K562 (cell line): ENCODE measurements around the gene GAS1. TPM values are rescaled to one million over a fixed set of nuclear protein-coding genes. Genes with fewer than 3 reads are reported as not detected.
A peak's percentile ranks its signal among the peaks of the same experiment; 100 is the strongest.

Experiments
- ATAC-seq: fragments of 200-7000 bp; cut with Tn5 transposase; 3 replicates; pipeline ENCODE4 v1.9.1; 2020; ENCODE audit warnings: moderate library complexity
- BruUV-seq: library from RNA; stranded (reverse); fragments of 400-500 nt; replicated peaks from 2 replicates; lab custom pipeline; 2021; lab: Mats Ljungman, UMichigan
- CTCF ChIA-PET: fragments of 300-600 bp; formaldehyde crosslinking; extraction: SDS; loops from one replicate; lab custom pipeline; 2021; ENCODE audit warnings: low intra/inter-chr PET ratio; lab: Yijun Ruan, JAX
- POLR2A ChIA-PET: fragments of 300-600, 350-650 bp; sonication (Branson Sonifier 250); formaldehyde crosslinking; extraction: SDS; loops from one replicate; lab custom pipeline; 2021; ENCODE audit warnings: antibody characterized with exemption, inconsistent platforms; lab: Yijun Ruan, JAX
- DNase-seq, 4 experiments: peaks; one replicate each; pipeline versions ENCODE4 v3.0.0 to v3.0.0-alpha.2; 2011 to 2018; ENCODE audit warnings: low spot score in 3 of 4, mixed read lengths in 3 of 4; ENCODE audit errors: extremely low read depth in 1 of 4
- FAIRE-seq: peaks from 2 replicates; lab custom pipeline; 2011; peaks lifted over from hg19 to GRCh38; lab: Jason Lieb, UNC
- H2AFZ ChIP-seq: 2 replicates; pipeline ENCODE4 v1.6.0; 2011; ENCODE audit warnings: low read depth, low read length, control low read depth, inconsistent platforms
- H3K27ac ChIP-seq: fragments of 200-600 bp; 3 replicates; pipeline ENCODE4 v1.8.0; 2011; ENCODE audit warnings: low read depth, mild to moderate bottlenecking, control low read depth, inconsistent platforms, low read length, moderate library complexity, mixed read lengths; ENCODE audit errors: extremely low read depth
- H3K27me3 ChIP-seq, 2 experiments: fragments of 300-600 bp in 1 of 2; 2 replicates in 1 of 2; 3 replicates in 1 of 2; pipeline versions ENCODE4 v1.6.0 to v1.8.0; 2011; ENCODE audit warnings: inconsistent platforms in 2 of 2, low read length in 2 of 2, mild to moderate bottlenecking in 1 of 2, mixed read lengths in 1 of 2, moderate library complexity in 1 of 2; ENCODE audit not compliant: control insufficient read depth in 2 of 2, insufficient read depth in 2 of 2
- H3K36me3 ChIP-seq: fragments of 300-600 bp; 3 replicates; pipeline ENCODE4 v1.8.0; 2011; ENCODE audit warnings: mild to moderate bottlenecking, low read length, inconsistent platforms; ENCODE audit not compliant: control insufficient read depth, insufficient read depth
- H3K4me1 ChIP-seq, 2 experiments: fragments of 200-600 bp in 1 of 2; replicated peaks in 1 of 2; 2 replicates in 1 of 2; 3 replicates in 1 of 2; pipeline versions ENCODE4 v1.5.1 to v1.8.0; 2011; ENCODE audit warnings: inconsistent platforms in 2 of 2, low read length in 2 of 2, mild to moderate bottlenecking in 1 of 2, mixed read lengths in 1 of 2, moderate library complexity in 1 of 2; ENCODE audit not compliant: control insufficient read depth in 2 of 2, insufficient read depth in 2 of 2
- H3K4me2 ChIP-seq: 2 replicates; pipeline ENCODE4 v1.6.1; 2011; ENCODE audit warnings: low read length, control low read depth, inconsistent platforms, mixed read lengths; ENCODE audit not compliant: insufficient read depth
- H3K4me3 ChIP-seq: fragments of 200-600 bp; sonication (generic), shearing (Covaris generic); 2 replicates; pipeline ENCODE4 v1.5.1; 2016; ENCODE audit warnings: control low read depth, inconsistent platforms
- H3K79me2 ChIP-seq: fragments of 200-600 bp; 3 replicates; pipeline ENCODE4 v1.8.0; 2011; ENCODE audit warnings: low read length, inconsistent platforms; ENCODE audit not compliant: control insufficient read depth, insufficient read depth
- H3K9ac ChIP-seq, 2 experiments: 2 replicates each; pipeline versions ENCODE4 v1.6.0 to v1.6.1; 2011; ENCODE audit warnings: low read depth in 2 of 2, low read length in 2 of 2, control low read depth in 1 of 2, inconsistent platforms in 1 of 2, mild to moderate bottlenecking in 1 of 2, mixed read lengths in 1 of 2; ENCODE audit not compliant: insufficient read depth in 1 of 2
- H3K9me1 ChIP-seq: one replicate; pipeline ENCODE4 v1.6.0; 2011; ENCODE audit warnings: inconsistent platforms, mild to moderate bottlenecking, low read length, moderate library complexity; ENCODE audit not compliant: control insufficient read depth, insufficient read depth
- H3K9me3 ChIP-seq: replicated peaks from 2 replicates; pipeline ENCODE4 v1.5.1; 2011; ENCODE audit warnings: low read depth, low read length, inconsistent platforms; ENCODE audit not compliant: control insufficient read depth, insufficient read depth
- H4K20me1 ChIP-seq: replicated peaks from 2 replicates; pipeline ENCODE4 v1.6.1; 2011; ENCODE audit warnings: low read length, inconsistent platforms, mixed read lengths; ENCODE audit not compliant: control insufficient read depth, insufficient read depth
- ARHGAP35 ChIP-seq: fragments of 450-650 bp; IDR thresholded peaks from 2 replicates; pipeline ENCODE4 v1.6.1; 2018; ENCODE audit not compliant: partially characterized antibody
- CREM ChIP-seq: IDR thresholded peaks from 2 replicates; pipeline ENCODE4 v1.6.1; 2014; ENCODE audit warnings: antibody characterized with exemption, low read depth
- CXXC5 ChIP-seq: fragments of 250-450 bp; sonication (Bioruptor Pico); IDR thresholded peaks from 2 replicates; pipeline ENCODE4 v1.8.0; 2022; ENCODE audit warnings: inconsistent platforms, mild to moderate bottlenecking, moderate library complexity
- E2F6 ChIP-seq, 2 experiments: IDR thresholded peaks; 2 replicates each; pipeline ENCODE4 v1.6.1; 2011; ENCODE audit warnings: borderline replicate concordance in 1 of 2, control low read depth in 1 of 2, low read depth in 1 of 2, low read length in 1 of 2, mild to moderate bottlenecking in 1 of 2, mixed read lengths in 1 of 2, moderate library complexity in 1 of 2; ENCODE audit not compliant: insufficient read depth in 1 of 2, insufficient read length in 1 of 2, poor library complexity in 1 of 2, severe bottlenecking in 1 of 2; ENCODE audit errors: extremely low read depth in 1 of 2
- RAD21 ChIP-seq, 2 experiments: fragments of 250-450 bp in 1 of 2; fragments of 450-650 bp in 1 of 2; sonication (Bioruptor Pico) in 1 of 2; formaldehyde crosslinking in 1 of 2; IDR thresholded peaks in 1 of 2; conservative IDR thresholded peaks in 1 of 2; 2 replicates each; pipeline versions ENCODE4 v1.4.0 to v1.8.0; 2020 to 2022; ENCODE audit warnings: mild to moderate bottlenecking in 2 of 2, moderate library complexity in 1 of 2
- RBFOX2 ChIP-seq: fragments of 200-400 bp; formaldehyde crosslinking; IDR thresholded peaks from 2 replicates; pipeline ENCODE4 v1.6.1; 2017; ENCODE audit warnings: low read depth, mild to moderate bottlenecking, low read length, moderate library complexity
- WGBS: fragments of 100-300 bp; shearing (Covaris generic); methylation state at CpG from one replicate; pipeline ENCODE4 v1.1.6; 2016; ENCODE audit warnings: low coverage, mixed read lengths; ENCODE audit not compliant: insufficient coverage; ENCODE audit errors: missing lambda C conversion rate; 5-methylcytosine and 5-hydroxymethylcytosine counted together
- in situ Hi-C: fragments of 300-500 bp; cut with MboI; formaldehyde crosslinking; loops from 4 replicates; pipeline ENCODE4 v1.15.0; 2018; ENCODE audit warnings: inconsistent platforms, mixed read lengths
- intact Hi-C: fragments of 100-400 bp; cut with micrococcal nuclease; formaldehyde crosslinking; loops from 2 replicates; pipeline ENCODE4 v1.14.2; 2022
- polyA plus RNA-seq, 8 experiments: library from polyadenylated mRNA; depleted of rRNA in 4 of 8; stranded (reverse) in 5 of 8; unstranded in 3 of 8; fragments of >200 nt; fragmentation: Nextera tagmentation in 2 of 8; fragmentation: Illumina TruSeq in 1 of 8; extraction: Ambion mirVana in 2 of 8; extraction: Trizol in 1 of 8; gene quantifications; 2 replicates each; pipeline versions ENCODE4 v1.2.1 to v1.2.3, GENCODE V29; 2011 to 2014; ENCODE audit warnings: inconsistent platforms in 1 of 8, missing spikeins in 1 of 8
- total RNA-seq, 7 experiments: library from RNA; depleted of rRNA in 6 of 7; stranded (reverse); fragments of >200 nt in 6 of 7; fragmentation: Illumina TruSeq in 2 of 7; extraction: Trizol in 2 of 7; gene quantifications; 2 replicates each; pipeline versions ENCODE4 v1.2.1 to v1.2.3, GENCODE V29; 2011 to 2021; ENCODE audit warnings: low replicate concordance in 1 of 7
- TF ChIP-seq, protein P1 (sequence below), 3 experiments: IDR thresholded peaks in 2 of 3; conservative IDR thresholded peaks in 1 of 3; 2 replicates each; pipeline ENCODE4 v1.5.1; 2011 to 2012; ENCODE audit warnings: low read length in 3 of 3, mild to moderate bottlenecking in 3 of 3, control low read depth in 2 of 3, improper control_type of control experiment in 1 of 3, inconsistent platforms in 1 of 3, low read depth in 1 of 3, mixed read lengths in 1 of 3, moderate library complexity in 1 of 3; ENCODE audit not compliant: insufficient read depth in 2 of 3
- TF ChIP-seq, protein P2 (sequence below): IDR thresholded peaks from 2 replicates; pipeline ENCODE4 v1.6.1; 2011; ENCODE audit warnings: borderline replicate concordance, low read depth, mild to moderate bottlenecking, moderate library complexity, low read length; ENCODE audit not compliant: insufficient read depth, poor library complexity, severe bottlenecking

Gene GAS1
- total and polyA plus RNA-seq, 9 of the 15 experiments (the other 6 are each of a cell fraction or from before 2014, with no cell fraction given) = 0.07 to 0.09 TPM; not detected in 7

DNA sequence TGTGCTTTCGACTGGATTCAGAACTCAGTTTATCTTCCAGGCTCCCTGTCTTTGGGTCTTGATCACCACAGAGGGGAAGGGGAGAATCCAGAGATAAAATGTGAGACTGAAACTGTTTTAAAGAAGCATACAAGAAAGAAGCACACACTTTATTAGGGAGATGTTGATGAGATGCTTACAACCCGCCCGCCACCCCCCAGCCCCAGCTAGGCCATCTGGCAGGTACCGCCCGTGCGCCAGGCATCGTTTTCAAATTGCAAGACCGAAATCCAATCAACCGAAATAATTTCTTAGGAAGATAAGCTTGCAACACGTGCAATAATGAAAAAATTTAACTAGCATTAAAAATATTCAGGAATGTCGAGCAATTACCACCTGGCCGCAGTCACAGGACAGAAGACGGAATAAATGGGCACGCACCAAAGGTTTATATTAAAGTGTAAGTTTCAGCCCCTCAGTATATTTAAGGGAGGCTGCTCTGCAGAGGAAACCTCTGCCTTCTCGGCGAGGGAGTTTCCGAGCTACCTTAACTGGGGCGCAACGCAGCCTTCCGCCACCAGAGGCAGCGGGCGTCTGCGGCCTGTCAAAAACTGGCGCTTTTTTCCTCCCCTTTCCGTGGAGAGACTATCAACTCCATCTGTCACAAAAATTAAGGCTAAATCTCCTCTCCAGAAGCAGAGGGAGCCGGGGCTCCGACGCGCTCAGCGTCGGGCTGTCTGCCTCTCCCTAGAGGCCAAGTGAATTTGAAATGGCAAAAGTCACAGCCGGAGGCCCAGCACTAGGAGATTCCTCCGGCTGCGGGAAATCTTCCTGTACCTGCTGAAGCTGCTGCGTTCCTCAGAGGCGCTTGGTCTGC, 996 bp upstream of the GAS1 start:
- intact Hi-C loops = no loop called here
- in situ Hi-C loops = no loop called here
- POLR2A ChIA-PET = interaction anchor here (0.6 to 1.4 kb wide), 2 partner anchors 9 to 13 kb away, joined by 3 read pairs; no protein-coding TSS in a partner anchor

More for the DNA sequence above, 996 bp upstream of the GAS1 start:
- H3K4me2 ChIP-seq = peak overlapping the region; percentile 37; the same call in 1 of the 2 replicates
- no peaks in the 10 kb centered on the region for H3K27me3 ChIP-seq
- ATAC-seq (peak; percentile 99), DNase-seq (peak; percentile 50 to 62 (median 54)), FAIRE-seq (no peak)
- H3K9ac ChIP-seq = peak overlapping the region in 1 of 2 experiments; percentile 85; a peak in 2 of 4 replicates
- 2% methylated on average over 32 of the region's 36 CpGs for WGBS
- H3K79me2 ChIP-seq = no peaks in the 10 kb centered on the region
- no peak overlapping the region for H3K27ac ChIP-seq
- CTCF ChIA-PET = no interaction called here
- H2AFZ ChIP-seq = 0 out of 2 replicates have a peak overlapping the region, but pooled peaks have one; percentile 40
- no peak overlapping the region for H3K4me3 ChIP-seq
- no TSS peak for BruUV-seq
- no peaks in the 10 kb centered on the region for H4K20me1 ChIP-seq
- no peaks in the 10 kb centered on the region for H3K36me3 ChIP-seq
- H3K9me3 ChIP-seq = no peaks in the 10 kb centered on the region
- peak; percentile 17; the same call in 1 of the 2 replicates for TF ChIP-seq CREM
- peak in 1 of 2 experiments; percentile 21; a peak in 1 of 4 replicates for TF ChIP-seq RAD21 (CRISPR knock-in tag; conservative IDR thresholded peaks at IDR 0.05 in 1 of 2, IDR thresholded peaks at IDR 0.05 in 1 of 2)
- TF ChIP-seq, protein P1, sequence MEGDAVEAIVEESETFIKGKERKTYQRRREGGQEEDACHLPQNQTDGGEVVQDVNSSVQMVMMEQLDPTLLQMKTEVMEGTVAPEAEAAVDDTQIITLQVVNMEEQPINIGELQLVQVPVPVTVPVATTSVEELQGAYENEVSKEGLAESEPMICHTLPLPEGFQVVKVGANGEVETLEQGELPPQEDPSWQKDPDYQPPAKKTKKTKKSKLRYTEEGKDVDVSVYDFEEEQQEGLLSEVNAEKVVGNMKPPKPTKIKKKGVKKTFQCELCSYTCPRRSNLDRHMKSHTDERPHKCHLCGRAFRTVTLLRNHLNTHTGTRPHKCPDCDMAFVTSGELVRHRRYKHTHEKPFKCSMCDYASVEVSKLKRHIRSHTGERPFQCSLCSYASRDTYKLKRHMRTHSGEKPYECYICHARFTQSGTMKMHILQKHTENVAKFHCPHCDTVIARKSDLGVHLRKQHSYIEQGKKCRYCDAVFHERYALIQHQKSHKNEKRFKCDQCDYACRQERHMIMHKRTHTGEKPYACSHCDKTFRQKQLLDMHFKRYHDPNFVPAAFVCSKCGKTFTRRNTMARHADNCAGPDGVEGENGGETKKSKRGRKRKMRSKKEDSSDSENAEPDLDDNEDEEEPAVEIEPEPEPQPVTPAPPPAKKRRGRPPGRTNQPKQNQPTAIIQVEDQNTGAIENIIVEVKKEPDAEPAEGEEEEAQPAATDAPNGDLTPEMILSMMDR (IDR thresholded peaks at IDR 0.05 in 2 of 3, conservative IDR thresholded peaks at IDR 0.05 in 1 of 3; ENCODE audit: insufficient read depth in 2 of 3, low read depth in 1 of 3, low read length in 3 of 3) = peak; percentile 61 to 66 (median 63)
- TF ChIP-seq, protein P2, sequence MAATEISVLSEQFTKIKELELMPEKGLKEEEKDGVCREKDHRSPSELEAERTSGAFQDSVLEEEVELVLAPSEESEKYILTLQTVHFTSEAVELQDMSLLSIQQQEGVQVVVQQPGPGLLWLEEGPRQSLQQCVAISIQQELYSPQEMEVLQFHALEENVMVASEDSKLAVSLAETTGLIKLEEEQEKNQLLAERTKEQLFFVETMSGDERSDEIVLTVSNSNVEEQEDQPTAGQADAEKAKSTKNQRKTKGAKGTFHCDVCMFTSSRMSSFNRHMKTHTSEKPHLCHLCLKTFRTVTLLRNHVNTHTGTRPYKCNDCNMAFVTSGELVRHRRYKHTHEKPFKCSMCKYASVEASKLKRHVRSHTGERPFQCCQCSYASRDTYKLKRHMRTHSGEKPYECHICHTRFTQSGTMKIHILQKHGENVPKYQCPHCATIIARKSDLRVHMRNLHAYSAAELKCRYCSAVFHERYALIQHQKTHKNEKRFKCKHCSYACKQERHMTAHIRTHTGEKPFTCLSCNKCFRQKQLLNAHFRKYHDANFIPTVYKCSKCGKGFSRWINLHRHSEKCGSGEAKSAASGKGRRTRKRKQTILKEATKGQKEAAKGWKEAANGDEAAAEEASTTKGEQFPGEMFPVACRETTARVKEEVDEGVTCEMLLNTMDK = peak; percentile 28
- no peak for TF ChIP-seq ARHGAP35
- TF ChIP-seq RBFOX2 = no peak
- 0 out of 2 replicates have a peak, but pooled peaks have one; percentile 22 for TF ChIP-seq CXXC5 (CRISPR knock-in tag)
- peak in 1 of 2 experiments; percentile 10 for TF ChIP-seq E2F6 (IDR thresholded peaks at IDR 0.05; ENCODE audit: borderline replicate concordance in 1 of 2, extremely low read depth in 1 of 2, insufficient read depth in 1 of 2, insufficient read length in 1 of 2, low read depth in 1 of 2, low read length in 1 of 2, poor library complexity in 1 of 2, severe bottlenecking in 1 of 2)
- H3K4me1 ChIP-seq = peaks cover 0 to 9% of the 10 kb centered on the region in 2 experiments; a peak in 2 of 5 replicates
- no peaks in the 10 kb centered on the region for H3K9me1 ChIP-seq
